Dedifferentiated amniotic fluid mesenchymal stem cell (primary cell): Measurements from ENCODE around the gene SULT1C2.
A peak's percentile ranks its signal among the peaks of the same experiment; 100 is the strongest.
"Not testable (repeated sequence)": the region's sequence is repeated elsewhere in the genome, so short reads cannot be mapped to it uniquely, and the experiment has no call there.

Source experiments
- DNase-seq: peaks from one replicate; pipeline ENCODE4 v3.0.0-alpha.2; 2016; ENCODE audit errors: extremely low spot score

SULT1C2 gene

DNA sequence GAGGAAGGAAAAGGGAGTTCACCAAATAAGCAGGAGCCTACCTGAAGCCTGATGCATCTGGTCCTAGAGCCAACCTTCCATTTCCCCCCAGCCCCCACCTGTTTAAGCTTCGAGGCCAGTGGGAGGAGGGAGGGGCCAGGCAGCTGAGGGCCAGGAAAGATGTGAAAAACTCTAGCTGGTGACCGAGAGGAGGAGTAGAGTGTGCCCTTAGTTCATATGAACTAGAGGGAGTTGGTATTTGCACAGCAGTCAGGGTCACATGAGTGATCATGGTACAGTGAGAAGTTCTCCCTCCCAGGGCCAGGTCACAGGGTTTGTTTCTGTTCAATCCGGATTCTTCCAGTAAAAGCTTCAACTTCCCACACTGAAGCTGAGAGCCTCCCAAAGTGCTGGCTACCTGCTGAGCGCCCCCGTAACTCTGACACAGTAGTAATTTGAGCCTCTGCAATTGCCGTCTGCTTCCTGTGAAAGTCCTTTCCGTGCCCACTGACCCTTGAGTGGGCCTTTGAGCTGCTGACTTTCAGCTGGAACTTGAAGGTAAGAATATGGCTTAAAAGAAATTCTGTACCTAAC, at the start of gene SULT1C2:
TSS of gene SULT1C2 (plus strand) at position 362 of the 573 bp plus-strand sequence. CDS start 4,773 bp downstream, outside the sequence.
- no peak for DNase-seq

DNA sequence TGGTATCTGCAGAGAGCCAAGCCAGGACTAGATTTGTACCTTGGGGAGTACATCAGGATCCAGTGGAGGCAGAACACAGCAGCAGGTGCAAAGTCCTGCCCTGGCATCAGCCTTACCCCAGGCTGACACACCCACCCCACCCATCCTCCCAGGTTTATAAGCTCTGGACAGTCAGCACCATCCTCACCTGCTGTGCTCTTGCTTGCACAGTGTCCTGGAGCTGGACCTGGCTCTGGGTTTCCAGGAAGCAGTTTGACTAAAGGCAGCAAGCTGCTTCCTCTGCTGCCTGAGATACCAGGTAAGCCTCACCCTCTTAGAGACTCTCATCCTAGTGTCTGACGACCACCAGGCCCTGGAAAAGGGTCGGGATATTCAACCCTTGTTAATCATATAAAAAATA, 48.9 kb upstream of the SULT1C2 start, which contains the start of gene SULT1C3:
TSS of gene SULT1C3 (plus strand) at position 183 of the 400 bp plus-strand sequence. CDS start 7,227 bp downstream, outside the sequence.
- DNase-seq, result no peak

DNA sequence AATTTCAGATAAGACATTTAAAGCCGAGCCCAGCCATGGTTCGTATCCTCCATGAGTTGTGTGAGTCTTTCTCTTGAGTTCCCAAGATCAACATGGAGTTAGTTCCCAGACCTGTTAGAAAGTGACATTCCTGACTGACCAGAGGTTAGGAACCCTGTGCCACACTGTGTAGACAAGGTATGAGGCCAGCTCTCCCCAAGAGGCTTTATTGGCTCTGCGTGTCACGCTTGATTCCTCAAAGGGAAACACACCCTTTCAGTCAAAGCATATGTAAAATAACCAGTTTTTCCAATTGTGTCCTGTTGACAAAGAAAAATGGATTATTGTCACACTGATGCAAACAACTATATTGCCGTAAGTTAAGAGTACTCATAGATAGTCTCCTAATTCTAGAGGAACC, 47.7 kb upstream of the SULT1C2 start:
- no peak for DNase-seq

DNA sequence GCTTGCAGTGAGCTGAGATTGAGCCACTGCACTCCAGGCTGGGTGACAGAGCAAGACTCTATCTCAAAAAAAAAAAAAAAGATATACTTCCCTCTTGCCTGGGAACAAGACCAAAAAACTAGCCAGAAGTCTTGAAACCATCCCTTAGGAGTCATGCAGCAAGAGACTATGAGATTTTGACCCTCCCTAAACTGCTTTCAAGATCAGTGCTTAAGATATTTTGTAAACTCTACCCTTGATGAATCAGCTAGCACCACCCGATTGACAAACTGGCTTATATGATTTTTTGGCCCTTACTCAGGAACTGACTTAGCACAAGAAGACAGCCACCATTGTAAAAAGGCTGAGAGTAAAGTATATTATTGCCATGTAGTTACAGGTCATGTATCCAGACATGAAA, 45.1 kb upstream of the SULT1C2 start:
- no peak for DNase-seq

DNA sequence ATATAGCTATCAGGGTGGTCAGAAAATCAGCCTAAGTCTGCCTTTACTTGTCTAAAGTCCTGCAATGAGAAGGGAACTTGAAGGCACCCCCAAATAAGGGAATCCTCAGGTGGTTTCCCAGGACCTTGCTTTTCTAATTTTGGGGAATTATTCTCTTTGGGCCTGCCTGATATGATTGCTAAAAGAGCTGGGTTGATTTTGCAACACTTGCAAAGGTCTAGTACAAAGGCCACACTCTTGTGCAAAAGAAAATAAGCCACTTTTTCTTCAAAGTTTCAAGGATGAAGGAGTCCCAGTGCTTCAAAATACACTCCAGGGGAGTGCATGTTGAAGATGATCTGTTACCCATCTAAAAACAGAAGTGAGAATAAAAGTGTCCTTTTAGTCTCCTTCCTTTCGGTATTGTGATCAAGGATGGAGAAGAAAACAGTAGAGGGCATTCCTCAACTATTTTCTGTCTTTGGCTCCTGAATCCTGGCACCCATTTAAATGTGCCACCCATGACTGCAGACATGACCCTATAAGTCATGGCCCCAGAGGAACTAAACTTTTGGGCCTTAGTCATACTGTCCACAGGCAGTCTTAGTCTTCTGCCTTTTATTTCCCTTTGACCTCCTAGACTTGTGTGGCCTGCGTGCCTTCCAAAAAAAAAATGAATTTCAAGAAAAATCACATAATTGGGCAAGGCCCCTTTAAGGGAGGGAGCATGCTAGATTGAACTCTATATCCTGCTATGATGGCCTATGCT, 43.9 kb upstream of the SULT1C2 start:
- no peak for DNase-seq

DNA sequence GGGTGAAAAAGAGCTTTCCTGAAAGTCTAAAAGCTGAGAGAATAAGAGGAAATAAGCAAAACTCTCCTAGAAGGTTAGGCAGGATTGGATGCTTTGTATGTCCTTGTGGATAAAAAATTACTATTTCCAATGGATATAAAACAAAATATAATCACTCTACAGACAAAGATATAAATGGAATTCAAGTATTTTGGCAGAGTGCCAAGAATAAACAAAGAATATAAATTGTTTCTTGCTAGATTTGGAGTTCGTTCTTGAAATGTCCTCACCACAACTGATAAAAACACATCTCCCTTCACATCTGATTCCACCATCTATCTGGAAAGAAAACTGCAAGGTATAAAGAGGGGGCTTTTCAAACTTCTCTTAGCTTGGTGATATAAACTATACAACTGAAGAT, 35.6 kb upstream of the SULT1C2 start:
- no peak for DNase-seq

DNA sequence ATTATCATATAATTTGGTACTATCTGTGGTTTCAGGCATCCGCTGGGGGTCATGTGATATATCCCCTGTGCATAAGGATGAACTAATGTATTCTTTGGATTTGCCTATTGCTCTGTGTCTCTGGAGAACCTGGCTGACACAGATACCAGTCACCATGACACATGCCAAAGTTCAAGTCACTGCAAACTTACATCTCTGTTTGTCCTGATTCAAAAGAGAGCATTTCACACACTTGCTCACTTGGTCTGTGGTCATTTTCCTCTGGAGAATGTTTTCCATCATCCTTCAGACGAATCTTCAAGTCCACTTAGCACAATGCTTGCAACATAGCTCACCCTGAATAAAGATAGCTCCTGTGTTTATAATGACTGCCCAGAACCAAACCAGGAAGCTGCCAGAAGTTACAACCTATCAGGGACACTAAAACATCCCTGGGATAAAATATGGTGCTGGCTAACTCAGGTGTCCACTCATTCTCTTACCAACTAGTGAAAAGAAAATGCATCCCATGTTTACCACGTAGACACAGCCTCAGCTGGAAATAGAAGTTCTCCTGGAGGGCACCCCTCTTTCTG, 30.9 kb upstream of the SULT1C2 start:
- DNase-seq, result no peak

DNA sequence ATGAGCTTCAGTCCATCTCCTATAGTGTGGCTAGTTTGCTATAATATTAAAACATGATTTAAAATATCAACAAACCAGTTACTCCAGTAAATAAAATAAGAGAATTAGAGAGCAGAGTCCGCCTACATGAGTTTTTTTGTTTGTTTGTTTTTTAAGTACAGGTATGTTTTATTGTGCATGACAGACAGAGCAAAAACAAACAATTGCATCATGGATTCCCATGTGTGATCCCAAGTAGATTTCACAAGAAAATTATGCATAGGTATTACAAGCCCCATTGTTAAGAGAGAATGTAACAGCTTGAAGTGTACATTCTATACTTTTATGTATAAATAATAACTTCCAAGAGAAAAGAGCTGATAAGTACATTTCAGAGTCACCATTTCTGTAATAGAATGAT, 27.9 kb upstream of the SULT1C2 start:
- no peak for DNase-seq

DNA sequence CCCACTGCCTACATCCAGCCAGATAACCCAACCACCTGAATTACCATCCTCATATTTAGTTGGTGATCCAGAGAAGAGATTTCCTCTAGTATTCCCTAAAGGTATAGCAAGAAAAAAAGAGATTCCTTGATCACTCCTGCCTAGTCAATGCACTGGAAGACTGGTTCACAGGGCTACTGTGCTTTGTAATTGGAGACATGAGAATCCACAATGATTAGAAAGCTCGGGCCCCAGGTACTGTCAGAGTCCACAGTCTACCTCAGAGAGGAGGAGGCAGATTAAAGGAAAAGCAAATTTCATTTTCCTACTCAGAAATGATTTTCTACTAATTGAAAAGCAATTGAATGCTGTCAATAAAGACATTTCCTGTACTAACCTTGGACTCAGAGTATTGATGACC, 26.7 kb upstream of the SULT1C2 start:
- no peak for DNase-seq

DNA sequence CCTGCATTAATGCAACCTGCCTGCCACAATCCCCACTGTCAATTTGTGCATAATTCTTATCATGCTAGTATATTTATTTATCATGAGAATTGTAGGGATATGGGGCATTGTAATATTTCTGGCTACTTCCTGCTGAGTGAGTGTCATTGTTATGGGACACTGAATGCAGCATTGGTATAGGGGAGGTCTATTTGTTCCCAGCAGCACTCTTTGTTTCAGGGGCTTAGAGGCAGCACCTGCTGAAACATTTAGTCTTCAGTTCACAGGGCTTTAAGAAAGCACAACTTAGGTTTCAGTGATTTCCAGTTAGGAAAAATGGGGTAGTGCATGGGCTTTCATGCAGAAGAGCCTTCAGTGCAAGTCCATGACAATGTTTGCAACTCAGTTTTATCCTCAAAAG, 25.3 kb upstream of the SULT1C2 start:
- no peak for DNase-seq

DNA sequence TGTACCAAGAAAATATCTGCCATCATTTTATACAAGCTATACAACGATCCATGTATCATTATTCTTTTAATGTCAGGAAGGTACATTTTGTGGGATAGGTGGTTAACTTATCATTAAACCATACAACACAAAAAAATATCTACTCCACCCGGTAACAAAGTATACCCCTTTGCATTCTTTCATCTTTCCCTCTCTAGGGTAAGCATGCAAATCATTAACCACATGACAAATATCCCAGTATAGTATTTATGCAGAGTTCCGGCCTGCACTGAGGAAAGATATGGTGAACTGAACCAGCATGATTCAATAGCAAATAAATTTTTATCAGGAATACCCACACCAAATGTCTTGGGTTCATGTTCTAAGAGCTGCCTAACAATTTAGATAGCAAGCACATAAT, 22.5 kb upstream of the SULT1C2 start:
- DNase-seq, result no peak

DNA sequence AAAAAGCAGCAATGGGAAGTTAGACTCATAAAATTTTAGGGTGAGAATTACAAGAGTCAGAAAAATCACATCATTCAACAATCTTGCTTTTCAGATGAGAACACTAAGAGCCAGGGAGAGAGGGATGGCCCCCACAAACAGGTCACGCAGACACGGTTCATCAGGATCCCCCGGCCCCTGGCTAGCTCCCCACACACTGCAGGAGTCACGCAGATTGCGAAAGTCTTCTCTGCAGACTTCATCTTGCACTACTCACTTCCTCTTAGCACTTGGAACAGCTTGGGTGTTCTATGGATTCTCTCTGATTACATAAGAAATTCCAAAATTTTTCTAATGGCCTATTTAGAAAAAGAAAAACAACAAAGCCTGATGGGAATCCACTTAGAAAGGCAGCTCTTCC, 21.6 kb upstream of the SULT1C2 start:
- no peak for DNase-seq

DNA sequence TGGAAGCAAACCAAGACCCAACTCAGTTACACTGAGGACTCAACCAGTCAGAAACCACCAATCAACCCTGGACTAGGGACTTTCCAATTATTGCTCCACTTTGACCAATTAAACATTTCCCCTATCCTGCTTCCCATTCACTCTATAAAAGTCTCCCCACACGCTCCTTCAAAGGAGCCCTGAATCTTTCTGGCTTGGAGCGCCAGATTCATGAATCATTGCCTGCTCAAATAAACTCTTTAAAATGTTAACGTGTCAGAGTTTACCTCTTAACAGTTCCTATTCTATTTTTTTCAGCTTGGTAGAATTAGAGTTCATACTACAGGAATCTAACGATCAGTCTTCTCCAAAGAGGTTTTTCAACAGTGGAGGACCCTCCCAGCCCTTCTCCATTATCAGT, 20.7 kb upstream of the SULT1C2 start:
- peak; percentile 56 for DNase-seq

DNA sequence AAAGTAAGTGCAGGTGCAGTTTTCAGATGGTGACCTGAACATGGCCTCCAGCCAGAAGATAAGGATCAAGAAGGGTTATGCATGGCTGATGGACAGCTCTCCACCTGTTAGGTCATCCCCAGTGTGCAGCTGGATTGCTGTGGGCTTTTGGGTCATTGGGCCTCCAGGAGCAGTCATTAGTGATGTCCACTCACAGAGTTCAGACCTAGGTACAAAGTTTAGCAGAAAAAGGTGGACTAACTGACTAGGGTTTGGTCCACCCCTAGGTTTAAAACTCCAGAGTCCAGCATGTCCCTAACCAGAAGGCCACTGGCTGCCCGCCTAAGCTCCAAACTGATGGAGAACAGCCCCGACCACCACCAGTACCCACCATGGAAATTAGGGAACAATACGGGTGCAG, 18.3 kb upstream of the SULT1C2 start:
- no peak for DNase-seq

DNA sequence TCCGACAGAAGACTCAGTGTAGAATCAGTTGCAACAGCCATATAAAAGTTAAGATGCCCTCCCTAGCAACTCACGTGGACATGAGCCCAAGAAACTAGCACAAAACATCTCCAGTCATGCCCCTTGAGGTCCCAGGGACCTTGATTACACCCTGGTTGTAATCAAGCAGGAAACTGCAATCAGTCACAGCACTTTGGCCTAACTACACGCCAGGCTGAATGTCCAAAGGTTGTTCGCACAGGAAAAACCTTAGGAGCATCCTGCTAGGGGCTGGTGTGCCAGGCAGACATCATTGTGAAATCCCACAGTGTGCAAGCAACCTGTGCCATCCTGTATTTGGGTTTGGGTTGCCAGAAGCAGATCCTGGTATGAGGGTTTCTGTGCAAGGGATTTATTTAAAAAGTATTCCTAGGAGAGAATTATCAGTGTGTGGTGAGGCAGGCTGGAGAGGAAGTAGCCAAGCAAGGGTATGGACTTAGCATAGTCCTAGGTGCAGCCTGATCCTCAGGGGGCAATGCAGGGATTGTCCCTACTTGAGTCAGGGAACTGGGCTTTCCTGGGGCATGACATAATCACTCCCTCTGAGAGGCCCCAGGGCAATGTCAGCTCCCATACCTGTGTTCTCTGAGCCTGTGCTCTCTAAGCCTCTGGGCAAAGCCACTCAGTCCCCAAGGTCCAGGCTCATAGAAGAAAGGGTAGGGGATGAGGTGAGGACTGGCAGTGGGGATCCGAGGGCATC, 17.8 kb upstream of the SULT1C2 start:
- no peak for DNase-seq

DNA sequence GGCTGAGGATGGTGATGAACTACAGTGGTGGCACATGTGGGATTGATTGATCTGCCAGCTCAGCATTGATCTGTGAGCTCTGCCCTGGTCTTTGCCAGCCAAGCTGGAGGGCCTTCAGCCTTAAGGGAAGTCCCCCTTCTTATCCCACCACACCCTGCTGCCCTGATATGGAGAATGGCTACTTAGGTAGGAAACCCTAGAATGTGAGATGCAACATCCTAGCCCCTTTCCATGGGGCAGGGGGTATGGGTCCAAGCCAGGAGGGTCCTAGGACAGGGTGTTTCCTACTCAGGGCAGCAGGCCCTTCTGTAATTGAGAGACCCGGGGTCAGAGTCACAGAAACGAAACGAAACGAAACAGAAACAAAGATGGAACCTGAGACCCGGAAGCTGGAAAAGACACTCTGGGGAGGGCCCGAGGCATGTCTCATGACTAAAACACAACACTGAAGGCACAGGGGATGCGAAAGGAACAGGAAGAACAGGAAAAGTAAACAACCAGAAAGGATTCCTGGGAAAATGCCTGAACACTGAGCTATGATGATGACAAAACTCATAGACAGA, 16.9 kb upstream of the SULT1C2 start:
- DNase-seq, result peak; percentile 55

DNA sequence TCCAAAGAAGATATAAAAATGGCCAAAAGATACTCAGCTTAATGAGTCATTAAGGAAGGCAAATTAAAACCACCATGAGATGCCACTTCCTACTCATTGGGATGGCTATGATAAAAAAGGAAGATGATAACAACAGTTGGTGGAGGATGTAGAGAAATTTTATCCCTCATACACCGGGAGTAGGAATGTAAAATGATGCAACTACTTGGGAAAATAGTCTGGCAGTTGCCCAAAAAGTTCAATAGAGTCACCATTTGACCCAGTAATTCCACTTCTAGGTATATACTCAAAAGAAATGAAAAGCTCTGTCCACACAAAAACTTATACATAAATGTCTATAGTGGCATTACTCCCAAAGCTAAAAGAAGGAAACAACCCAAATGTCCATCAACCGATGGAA, 10.1 kb upstream of the SULT1C2 start:
- DNase-seq, result no peak

DNA sequence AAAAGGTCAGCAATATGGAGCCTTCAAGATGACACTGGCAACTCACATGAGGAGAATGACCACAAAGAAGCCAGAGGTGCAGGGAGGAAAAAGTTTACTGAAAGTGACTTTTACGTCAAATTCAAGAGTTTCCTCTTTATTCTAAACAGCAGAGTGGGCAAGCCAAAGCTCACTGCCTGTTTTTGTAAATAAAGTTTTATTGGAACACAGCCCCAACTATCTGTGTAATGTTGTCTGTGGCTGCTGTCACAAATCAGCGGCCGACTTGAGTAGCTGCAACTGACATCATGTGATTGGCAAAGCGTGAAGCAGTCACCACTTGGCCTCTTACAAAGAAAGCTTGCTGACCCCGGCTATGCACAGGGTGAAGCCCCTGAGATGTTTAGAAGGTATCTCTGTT, 9.2 kb upstream of the SULT1C2 start:
- no peak for DNase-seq

DNA sequence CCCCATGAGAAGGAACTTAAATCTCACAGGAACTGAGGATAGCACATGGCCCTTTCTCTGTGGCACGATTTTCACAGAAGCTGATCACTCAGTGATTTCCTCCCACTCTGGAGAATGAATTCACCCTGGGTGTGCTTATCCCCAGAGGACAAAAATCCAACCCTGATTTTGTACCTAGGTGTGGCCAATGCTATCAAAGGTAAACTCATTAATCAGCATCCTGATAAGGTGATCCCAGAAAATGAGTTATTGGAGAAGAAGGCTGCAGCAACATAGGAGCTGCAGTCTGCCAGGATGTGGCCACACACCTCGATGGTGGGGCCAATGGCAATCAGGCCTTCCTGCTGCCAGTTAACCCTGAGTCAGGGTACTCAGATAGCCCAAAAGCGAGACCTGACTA, 8.2 kb upstream of the SULT1C2 start:
- DNase-seq, result no peak

DNA sequence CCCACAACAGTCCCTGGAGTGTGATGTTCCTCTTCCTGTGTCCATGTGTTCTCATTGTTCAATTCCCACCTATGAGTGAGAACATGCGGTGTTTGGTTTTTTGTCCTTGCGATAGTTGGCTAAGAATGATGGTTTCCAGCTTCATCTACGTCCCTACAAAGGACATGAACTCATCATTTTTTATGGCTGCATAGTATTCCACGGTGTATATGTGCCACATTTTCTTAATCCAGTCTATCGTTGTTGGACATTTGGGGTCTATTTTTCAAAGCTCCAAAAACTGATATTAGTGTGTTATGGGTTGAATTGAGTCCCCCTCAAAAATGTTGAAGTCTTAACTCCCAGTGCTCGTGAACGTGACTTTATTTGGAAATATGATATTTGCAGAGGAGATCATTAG, 4.1 kb upstream of the SULT1C2 start:
- DNase-seq, result not testable (repeated sequence)

DNA sequence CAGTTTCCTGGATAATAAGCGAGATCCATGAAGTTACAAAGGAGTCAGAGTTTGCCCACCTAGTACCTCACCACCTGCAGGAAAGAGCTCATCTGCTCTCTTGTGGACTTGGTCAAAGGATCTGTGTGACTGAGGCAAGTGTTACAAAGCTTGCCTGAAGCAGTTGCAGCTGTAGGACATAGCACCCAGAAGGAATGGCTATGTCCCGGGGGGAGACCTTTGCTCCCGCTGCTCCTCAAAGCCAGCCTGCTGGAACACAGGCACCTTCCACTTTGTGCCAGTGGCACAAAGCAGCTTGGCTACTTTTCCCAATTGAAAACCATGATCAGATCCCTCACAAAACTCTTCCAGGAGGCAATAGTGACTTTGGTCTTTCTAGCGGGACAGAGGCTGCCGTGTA, 3.1 kb upstream of the SULT1C2 start:
- DNase-seq, result no peak

DNA sequence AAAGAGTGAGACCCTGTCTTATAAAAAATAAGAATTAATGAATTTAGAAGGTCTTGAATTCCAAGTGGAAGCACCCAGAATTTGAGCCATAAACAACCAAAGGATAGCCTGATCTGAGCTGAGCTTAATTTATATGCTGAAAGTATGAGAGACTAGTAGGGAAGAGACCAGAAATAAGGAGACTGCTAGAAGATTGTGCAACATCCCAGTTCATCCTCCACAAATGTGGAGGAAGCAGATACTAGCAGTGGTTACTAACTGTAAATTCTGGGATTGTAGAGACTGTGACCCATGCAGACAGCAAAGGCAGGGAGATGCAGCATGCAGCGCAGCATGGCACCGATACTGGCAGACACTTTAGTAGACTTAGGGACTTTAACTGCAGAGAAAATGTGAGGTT, 1.5 kb upstream of the SULT1C2 start:
- DNase-seq, result no peak
